Activated T-helper 2 cell treated with anti-CD3 and anti-CD28 coated beads, Interferon-gamma antibody, Interleukin-2, Interleukin-4, amounts not matched to agents 10 μg/mL and 5 μg/mL and 100 μg/mL, durations not matched to agents 14 hours and 24 hours and 36 hours (primary cell): ENCODE measurements around the gene INPP5A. TPM values are rescaled to one million over a fixed set of nuclear protein-coding genes. Genes with fewer than 3 reads are reported as not detected.

ENCODE experiments used
- DNase-seq: peaks from one replicate; pipeline ENCODE4 v3.0.0; 2021; ENCODE audit warnings: low spot score
- H3K27ac Mint-ChIP-seq: one replicate; pipeline ENCODE4 v1.8.0; 2021; ENCODE audit warnings: mixed read lengths
- H3K27me3 Mint-ChIP-seq: one replicate; pipeline ENCODE4 v1.8.0; 2021; ENCODE audit warnings: low read depth, mixed read lengths
- H3K36me3 Mint-ChIP-seq: one replicate; pipeline ENCODE4 v1.8.0; 2021; ENCODE audit warnings: low read depth, mixed read lengths
- H3K4me1 Mint-ChIP-seq: one replicate; pipeline ENCODE4 v1.8.0; 2021; ENCODE audit warnings: low read depth, mixed read lengths
- H3K4me3 Mint-ChIP-seq: one replicate; pipeline ENCODE4 v1.8.0; 2021; ENCODE audit warnings: low read depth, mild to moderate bottlenecking, moderate library complexity, mixed read lengths
- H3K9me3 Mint-ChIP-seq: one replicate; pipeline ENCODE4 v1.8.0; 2021; ENCODE audit warnings: mixed read lengths
- intact Hi-C: fragments of 100-400 bp; cut with micrococcal nuclease; formaldehyde crosslinking; loops from one replicate; pipeline ENCODE4 v1.15.1; 2023
- total RNA-seq: library from RNA; stranded (reverse); gene quantifications from 2 replicates; pipeline ENCODE4 v1.2.3, GENCODE V29; 2022

The INPP5A gene
- total RNA-seq, 1 donor from 2014 or later = 13.0 TPM

GRCh38 chr10:132705943-132706342 lies 168.4 kb downstream of the INPP5A start:
- intact Hi-C loops = no loop called here

GRCh38 chr10:132706701-132707100 lies 169.1 kb downstream of the INPP5A start:
- intact Hi-C loops = no loop called here

More at GRCh38 chr10:132705943-132706342, 168.4 kb downstream of the INPP5A start:
- Mint-ChIP-seq H3K4me3 (no peak overlapping the region), H3K27me3 (no peaks in the 10 kb centered on the region), H3K9me3 (peaks cover 13% of the 10 kb centered on the region), H3K4me1 (no peaks in the 10 kb centered on the region), H3K36me3 (peaks cover 36% of the 10 kb centered on the region), H3K27ac (no peak overlapping the region)
- no peak for DNase-seq

GRCh38 chr10:132707121-132707775 lies 169.7 kb downstream of the INPP5A start:
- DNase-seq = no peak
- no peaks in the 10 kb centered on the region for H3K27me3 Mint-ChIP-seq
- no peaks in the 10 kb centered on the region for H3K4me1 Mint-ChIP-seq
- H3K4me3 Mint-ChIP-seq = no peak overlapping the region
- no peak overlapping the region for H3K27ac Mint-ChIP-seq
- H3K9me3 Mint-ChIP-seq = peaks cover 13% of the 10 kb centered on the region
- intact Hi-C loops = no loop called here
- H3K36me3 Mint-ChIP-seq = peaks cover 34% of the 10 kb centered on the region

More at GRCh38 chr10:132706701-132707100, 169.1 kb downstream of the INPP5A start:
- no peaks in the 10 kb centered on the region for H3K27me3 Mint-ChIP-seq
- H3K4me3 Mint-ChIP-seq = no peak overlapping the region
- peaks cover 13% of the 10 kb centered on the region for H3K9me3 Mint-ChIP-seq
- no peak overlapping the region for H3K27ac Mint-ChIP-seq
- no peak for DNase-seq
- peaks cover 36% of the 10 kb centered on the region for H3K36me3 Mint-ChIP-seq
- no peaks in the 10 kb centered on the region for H3K4me1 Mint-ChIP-seq

- H3K36me3 Mint-ChIP-seq = peaks cover 31% of the 10 kb centered on the region
- H3K4me1 Mint-ChIP-seq = no peaks in the 10 kb centered on the region
- DNase-seq = no peak
- no peak overlapping the region for H3K4me3 Mint-ChIP-seq
- intact Hi-C loops = no loop called here
- no peak overlapping the region for H3K27ac Mint-ChIP-seq
- H3K9me3 Mint-ChIP-seq = peaks cover 13% of the 10 kb centered on the region
- H3K27me3 Mint-ChIP-seq = no peaks in the 10 kb centered on the region
Measured at GRCh38 chr10:132707776-132708171, 170.2 kb downstream of the INPP5A start.

- Mint-ChIP-seq H3K4me1 (no peaks in the 10 kb centered on the region), H3K27me3 (no peaks in the 10 kb centered on the region), H3K36me3 (peaks cover 27% of the 10 kb centered on the region), H3K27ac (no peak overlapping the region), H3K9me3 (peaks cover 13% of the 10 kb centered on the region), H3K4me3 (no peak overlapping the region)
- no peak for DNase-seq
- intact Hi-C loops = no loop called here
Measured at GRCh38 chr10:132708441-132708840, 170.9 kb downstream of the INPP5A start.

GRCh38 chr10:132708936-132709335 lies 171.3 kb downstream of the INPP5A start:
- peaks cover 26% of the 10 kb centered on the region for H3K36me3 Mint-ChIP-seq
- H3K27ac Mint-ChIP-seq = no peak overlapping the region
- no peaks in the 10 kb centered on the region for H3K27me3 Mint-ChIP-seq
- intact Hi-C loops = no loop called here
- H3K4me1 Mint-ChIP-seq = no peaks in the 10 kb centered on the region
- H3K9me3 Mint-ChIP-seq = peaks cover 13% of the 10 kb centered on the region
- no peak overlapping the region for H3K4me3 Mint-ChIP-seq
- DNase-seq = no peak

GRCh38 chr10:132709471-132709951 lies 171.9 kb downstream of the INPP5A start:
- DNase-seq = no peak
- no peak overlapping the region for H3K27ac Mint-ChIP-seq
- H3K36me3 Mint-ChIP-seq = peaks cover 24% of the 10 kb centered on the region
- H3K27me3 Mint-ChIP-seq = no peaks in the 10 kb centered on the region
- H3K4me1 Mint-ChIP-seq = no peaks in the 10 kb centered on the region
- H3K9me3 Mint-ChIP-seq = peaks cover 13% of the 10 kb centered on the region
- intact Hi-C loops = no loop called here
- H3K4me3 Mint-ChIP-seq = no peak overlapping the region

- H3K4me1 Mint-ChIP-seq = no peaks in the 10 kb centered on the region
- peaks cover 24% of the 10 kb centered on the region for H3K36me3 Mint-ChIP-seq
Measured at GRCh38 chr10:132710036-132710686, 172.6 kb downstream of the INPP5A start.

GRCh38 chr10:132710746-132711612 lies 173.4 kb downstream of the INPP5A start:
- Mint-ChIP-seq H3K36me3 (peaks cover 17% of the 10 kb centered on the region), H3K4me3 (no peak overlapping the region), H3K27ac (no peak overlapping the region), H3K4me1 (no peaks in the 10 kb centered on the region), H3K27me3 (no peaks in the 10 kb centered on the region), H3K9me3 (peaks cover 5% of the 10 kb centered on the region)
- intact Hi-C loops = no loop called here
- DNase-seq = no peak

More at GRCh38 chr10:132710036-132710686, 172.6 kb downstream of the INPP5A start:
- intact Hi-C loops = no loop called here
- no peaks in the 10 kb centered on the region for H3K27me3 Mint-ChIP-seq
- no peak for DNase-seq
- no peak overlapping the region for H3K27ac Mint-ChIP-seq
- H3K9me3 Mint-ChIP-seq = peaks cover 13% of the 10 kb centered on the region
- H3K4me3 Mint-ChIP-seq = no peak overlapping the region

- H3K27ac Mint-ChIP-seq = no peak overlapping the region
- intact Hi-C loops = no loop called here
- no peaks in the 10 kb centered on the region for H3K4me1 Mint-ChIP-seq
- H3K27me3 Mint-ChIP-seq = no peaks in the 10 kb centered on the region
- no peaks in the 10 kb centered on the region for H3K9me3 Mint-ChIP-seq
- no peak overlapping the region for H3K4me3 Mint-ChIP-seq
- DNase-seq = no peak
- peaks cover 13% of the 10 kb centered on the region for H3K36me3 Mint-ChIP-seq
Measured at GRCh38 chr10:132711613-132712121, 174.1 kb downstream of the INPP5A start.

GRCh38 chr10:132712291-132712690 lies 174.7 kb downstream of the INPP5A start:
- Mint-ChIP-seq H3K36me3 (peaks cover 13% of the 10 kb centered on the region), H3K27me3 (no peaks in the 10 kb centered on the region), H3K9me3 (no peaks in the 10 kb centered on the region), H3K4me1 (no peaks in the 10 kb centered on the region), H3K4me3 (no peak overlapping the region), H3K27ac (no peak overlapping the region)
- DNase-seq = no peak
- intact Hi-C loops = no loop called here

GRCh38 chr10:132712743-132713142 lies 175.2 kb downstream of the INPP5A start:
- H3K36me3 Mint-ChIP-seq = peaks cover 10% of the 10 kb centered on the region
- DNase-seq = no peak
- H3K27ac Mint-ChIP-seq = no peak overlapping the region
- H3K27me3 Mint-ChIP-seq = no peaks in the 10 kb centered on the region
- intact Hi-C loops = no loop called here
- no peaks in the 10 kb centered on the region for H3K4me1 Mint-ChIP-seq
- no peak overlapping the region for H3K4me3 Mint-ChIP-seq
- H3K9me3 Mint-ChIP-seq = no peaks in the 10 kb centered on the region
